GM12875 (cell line): ENCODE measurements around the gene C17orf100.

ENCODE experiments used
- H3K4me3 ChIP-seq: one replicate; pipeline ENCODE4 v1.5.1; 2011; ENCODE audit warnings: low read depth, low read length, control low read depth
- TF ChIP-seq, protein P1 (sequence below): IDR thresholded peaks from 2 replicates; pipeline ENCODE4 v1.5.1; 2011; ENCODE audit warnings: low read depth, mild to moderate bottlenecking, control low read depth, inconsistent platforms, low read length, moderate library complexity, borderline replicate concordance; ENCODE audit not compliant: insufficient read depth

The C17orf100 gene

GRCh38 chr17:6681176-6681575, 29.6 kb downstream of the C17orf100 start:
- TF ChIP-seq, protein P1, sequence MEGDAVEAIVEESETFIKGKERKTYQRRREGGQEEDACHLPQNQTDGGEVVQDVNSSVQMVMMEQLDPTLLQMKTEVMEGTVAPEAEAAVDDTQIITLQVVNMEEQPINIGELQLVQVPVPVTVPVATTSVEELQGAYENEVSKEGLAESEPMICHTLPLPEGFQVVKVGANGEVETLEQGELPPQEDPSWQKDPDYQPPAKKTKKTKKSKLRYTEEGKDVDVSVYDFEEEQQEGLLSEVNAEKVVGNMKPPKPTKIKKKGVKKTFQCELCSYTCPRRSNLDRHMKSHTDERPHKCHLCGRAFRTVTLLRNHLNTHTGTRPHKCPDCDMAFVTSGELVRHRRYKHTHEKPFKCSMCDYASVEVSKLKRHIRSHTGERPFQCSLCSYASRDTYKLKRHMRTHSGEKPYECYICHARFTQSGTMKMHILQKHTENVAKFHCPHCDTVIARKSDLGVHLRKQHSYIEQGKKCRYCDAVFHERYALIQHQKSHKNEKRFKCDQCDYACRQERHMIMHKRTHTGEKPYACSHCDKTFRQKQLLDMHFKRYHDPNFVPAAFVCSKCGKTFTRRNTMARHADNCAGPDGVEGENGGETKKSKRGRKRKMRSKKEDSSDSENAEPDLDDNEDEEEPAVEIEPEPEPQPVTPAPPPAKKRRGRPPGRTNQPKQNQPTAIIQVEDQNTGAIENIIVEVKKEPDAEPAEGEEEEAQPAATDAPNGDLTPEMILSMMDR, result no peak
- H3K4me3 ChIP-seq, result no peak overlapping the region

GRCh38 chr17:6681671-6682070, 30.1 kb downstream of the C17orf100 start:
- TF ChIP-seq, protein P1, result no peak
- no peak overlapping the region for H3K4me3 ChIP-seq

DNA sequence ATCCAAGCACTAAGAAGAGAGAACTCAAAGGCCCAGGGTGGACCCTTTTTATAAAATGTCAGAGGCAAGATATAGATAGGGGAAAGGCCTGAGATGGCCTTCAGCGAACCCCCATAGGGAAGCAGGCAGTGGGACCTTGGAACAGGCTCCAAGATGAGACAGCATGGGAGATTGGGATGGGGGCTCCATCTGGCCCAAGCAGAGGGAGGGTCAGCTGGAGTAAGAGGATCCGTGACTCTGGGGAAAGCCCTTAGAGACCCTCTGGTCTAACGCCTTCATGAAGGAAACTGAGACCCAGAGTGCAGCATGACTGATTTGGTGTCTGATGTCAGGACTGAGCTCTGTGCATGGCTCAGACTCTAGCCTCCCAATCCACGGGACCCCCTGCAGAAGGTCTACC, 30.8 kb downstream of the C17orf100 start:
- TF ChIP-seq, protein P1, result no peak
- no peak overlapping the region for H3K4me3 ChIP-seq

DNA sequence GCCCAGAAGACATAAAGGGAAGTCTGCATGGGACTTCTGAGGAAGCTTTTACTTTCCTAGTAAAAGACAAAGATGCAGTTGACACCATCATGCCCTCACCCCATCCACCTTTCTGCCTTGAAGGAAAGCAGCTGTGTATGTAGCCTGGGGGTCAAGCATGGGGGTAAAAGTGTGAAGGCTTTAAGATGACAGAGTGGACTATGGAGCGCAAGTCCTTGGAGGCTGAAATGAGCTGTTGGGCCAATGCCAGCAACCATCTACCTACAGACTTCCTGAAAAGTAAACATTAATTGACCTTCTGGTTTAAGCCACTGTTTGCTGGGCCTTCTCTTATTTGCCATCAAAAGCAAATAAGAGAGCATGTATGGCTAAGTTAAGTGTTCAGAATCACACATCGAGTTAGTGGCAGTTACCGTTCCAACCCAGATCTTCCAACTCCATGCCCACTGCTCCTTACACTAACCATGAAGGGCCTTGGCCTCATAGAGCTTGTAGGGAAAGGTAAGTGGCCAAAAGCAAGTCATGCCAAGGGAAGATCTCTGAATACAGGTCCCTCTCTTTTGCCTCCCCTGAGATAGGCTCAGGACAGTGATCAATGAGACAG, 31.6 kb downstream of the C17orf100 start:
- H3K4me3 ChIP-seq, result no peak overlapping the region
- TF ChIP-seq, protein P1, result no peak

GRCh38 chr17:6683730-6684459, 32.3 kb downstream of the C17orf100 start:
- H3K4me3 ChIP-seq, result no peak overlapping the region
- TF ChIP-seq, protein P1, result no peak

- H3K4me3 ChIP-seq, result no peak overlapping the region
- TF ChIP-seq, protein P1, result no peak
These were observed 32.9 kb downstream of the C17orf100 start for GRCh38 chr17:6684460-6684783.
